HG03060 (cell line): ENCODE measurements around the gene AP4B1.

Experiments
- ATAC-seq: cut with Tn5 transposase; IDR thresholded peaks from one replicate; pipeline ENCODE4 v1.9.1; 2021; ENCODE audit warnings: low read depth, moderate number of reproducible peaks; ENCODE audit not compliant: unreplicated experiment

Gene AP4B1

GRCh38 chr1:113930499-113931161 is 26.0 kb upstream of the AP4B1 start:
- ATAC-seq = peak; percentile 14

GRCh38 chr1:113929750-113930498 is 25.3 kb upstream of the AP4B1 start:
- peak; percentile 8 for ATAC-seq

GRCh38 chr1:113928941-113929749 is 24.5 kb upstream of the AP4B1 start, which contains the start of gene HIPK1:
HIPK1 (plus strand) TSS chr1:113929324.
- ATAC-seq = peak; percentile 56

GRCh38 chr1:113928187-113928930 is 23.8 kb upstream of the AP4B1 start:
- no peak for ATAC-seq

GRCh38 chr1:113924473-113924872 is 19.9 kb upstream of the AP4B1 start:
- no peak for ATAC-seq

GRCh38 chr1:113922957-113923356 is 18.4 kb upstream of the AP4B1 start:
- no peak for ATAC-seq

GRCh38 chr1:113918243-113918642 is 13.6 kb upstream of the AP4B1 start:
- ATAC-seq = no peak

- ATAC-seq = no peak
Observed at GRCh38 chr1:113917400-113918082, 12.9 kb upstream of the AP4B1 start.

GRCh38 chr1:113916974-113917373 is 12.4 kb upstream of the AP4B1 start:
- no peak for ATAC-seq

- ATAC-seq = no peak
Observed at GRCh38 chr1:113913887-113914664, 9.5 kb upstream of the AP4B1 start.

- no peak for ATAC-seq
Observed at GRCh38 chr1:113913312-113913668, 8.7 kb upstream of the AP4B1 start.

GRCh38 chr1:113912594-113913311 is 8.2 kb upstream of the AP4B1 start:
- ATAC-seq = no peak

GRCh38 chr1:113905435-113905861 is 849 bp upstream of the AP4B1 start:
- no peak for ATAC-seq

GRCh38 chr1:113904293-113904673 is 316 bp downstream of the AP4B1 start:
- no peak for ATAC-seq

- ATAC-seq = no peak
Observed at GRCh38 chr1:113903501-113904292, 902 bp downstream of the AP4B1 start.

- ATAC-seq = no peak
Observed at GRCh38 chr1:113901191-113901590, 3.4 kb downstream of the AP4B1 start.

- no peak for ATAC-seq
Observed at GRCh38 chr1:113899111-113899510, 5.5 kb downstream of the AP4B1 start.
